ENCODE results near the gene PACSIN2.

The PACSIN2 gene

GRCh38 chr22:42901790-42902508, 113.0 kb downstream of the PACSIN2 start:
- DNase-seq, result no peak

DNA sequence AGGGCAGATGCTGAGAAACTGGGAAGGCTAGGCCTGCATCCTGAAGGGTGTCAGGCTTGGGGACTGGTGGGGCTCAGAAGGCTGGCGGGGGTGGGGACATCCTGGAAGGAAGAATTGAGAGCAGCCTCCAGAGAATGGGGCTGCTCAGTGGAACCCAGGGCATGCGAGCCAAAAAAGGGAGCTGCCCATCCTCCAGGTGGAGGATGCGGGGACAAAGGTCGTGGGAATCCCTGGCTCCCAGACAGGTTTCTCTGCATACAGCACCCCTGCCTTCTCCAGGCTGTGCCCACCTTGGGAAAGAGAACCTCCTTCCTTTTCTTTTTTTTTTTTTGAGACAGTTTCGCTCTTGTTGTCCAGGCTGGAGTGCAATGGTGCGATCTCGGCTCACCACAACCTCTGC, 117.0 kb downstream of the PACSIN2 start:
- no peak for DNase-seq

DNA sequence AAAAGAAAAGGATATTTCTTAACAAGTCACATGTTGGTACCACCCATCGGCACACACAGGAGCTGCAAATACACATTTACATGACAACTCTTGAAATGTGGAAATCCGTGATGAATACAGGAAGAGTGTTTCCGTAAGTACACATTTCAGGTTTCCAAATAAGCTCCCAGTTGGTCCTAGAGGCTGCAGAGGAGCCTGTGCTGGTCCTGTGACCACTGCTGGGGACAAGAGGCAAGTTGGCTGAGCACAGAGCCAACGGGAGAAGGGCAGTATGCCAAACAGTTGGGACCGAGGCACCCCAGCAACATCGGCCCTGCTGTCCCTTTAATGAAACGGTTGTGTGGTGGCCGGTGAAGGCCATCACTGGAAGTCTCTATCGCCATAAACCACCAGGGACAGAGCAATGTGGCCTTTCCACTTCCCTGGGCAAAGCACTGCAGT, 119.4 kb downstream of the PACSIN2 start:
- DNase-seq, result no peak

DNA sequence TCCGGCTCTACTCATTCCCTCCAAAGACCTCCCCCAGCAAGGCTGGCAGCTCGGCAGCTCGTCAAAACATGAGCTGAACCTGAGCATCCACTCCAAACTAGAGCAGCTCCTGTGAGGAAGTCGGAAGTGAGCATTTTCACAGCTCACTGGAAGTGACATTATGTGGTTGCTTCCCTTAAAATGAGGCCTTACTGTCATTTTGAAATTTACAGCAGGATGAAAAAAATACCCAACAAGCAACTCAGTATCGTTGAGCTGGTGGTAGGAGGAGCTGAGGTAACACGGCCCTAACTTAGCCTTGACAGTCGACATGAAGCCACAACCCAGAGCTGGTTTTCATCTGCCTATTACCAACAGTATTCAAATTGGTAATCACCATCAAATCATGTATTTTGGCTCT, 119.9 kb downstream of the PACSIN2 start:
- DNase-seq, result peak; percentile 6

DNA sequence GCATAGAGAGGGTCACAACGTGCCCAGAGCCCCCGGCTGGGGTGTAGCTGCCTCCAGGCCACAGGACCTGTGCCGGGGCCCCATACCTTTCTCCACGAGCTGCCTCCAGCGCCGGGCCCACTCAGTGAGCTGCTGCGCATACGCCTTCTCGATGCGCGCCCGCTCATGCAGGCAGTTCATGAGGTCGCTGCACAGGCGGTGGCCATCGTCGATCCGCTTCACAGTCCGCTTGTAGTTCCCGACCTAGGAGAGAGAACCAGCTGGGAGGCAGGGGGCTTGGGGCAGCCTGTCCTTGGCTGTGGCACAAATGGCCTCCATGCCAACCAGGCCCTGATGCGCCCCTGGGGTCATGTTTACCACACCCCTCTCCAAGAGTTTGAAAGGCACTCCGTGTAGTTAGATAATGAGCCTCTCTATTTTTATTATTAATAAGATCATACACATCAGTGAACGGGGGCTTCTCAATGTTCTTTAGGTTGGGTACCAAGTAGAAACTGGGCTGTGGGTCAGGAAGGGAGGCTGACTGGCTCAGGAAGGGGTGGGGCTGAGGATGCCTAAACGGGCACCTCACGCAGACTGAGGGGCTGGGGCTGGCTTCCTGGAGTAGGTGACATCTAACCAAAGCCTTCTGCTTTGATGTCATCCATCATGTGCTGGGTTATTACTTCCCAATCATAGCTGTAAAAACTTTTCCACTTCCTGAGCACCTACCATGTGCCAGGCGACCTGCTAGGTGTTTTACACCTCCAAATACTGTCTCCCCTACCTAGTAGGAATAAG, 121.4 kb downstream of the PACSIN2 start:
- no peak for DNase-seq

DNA sequence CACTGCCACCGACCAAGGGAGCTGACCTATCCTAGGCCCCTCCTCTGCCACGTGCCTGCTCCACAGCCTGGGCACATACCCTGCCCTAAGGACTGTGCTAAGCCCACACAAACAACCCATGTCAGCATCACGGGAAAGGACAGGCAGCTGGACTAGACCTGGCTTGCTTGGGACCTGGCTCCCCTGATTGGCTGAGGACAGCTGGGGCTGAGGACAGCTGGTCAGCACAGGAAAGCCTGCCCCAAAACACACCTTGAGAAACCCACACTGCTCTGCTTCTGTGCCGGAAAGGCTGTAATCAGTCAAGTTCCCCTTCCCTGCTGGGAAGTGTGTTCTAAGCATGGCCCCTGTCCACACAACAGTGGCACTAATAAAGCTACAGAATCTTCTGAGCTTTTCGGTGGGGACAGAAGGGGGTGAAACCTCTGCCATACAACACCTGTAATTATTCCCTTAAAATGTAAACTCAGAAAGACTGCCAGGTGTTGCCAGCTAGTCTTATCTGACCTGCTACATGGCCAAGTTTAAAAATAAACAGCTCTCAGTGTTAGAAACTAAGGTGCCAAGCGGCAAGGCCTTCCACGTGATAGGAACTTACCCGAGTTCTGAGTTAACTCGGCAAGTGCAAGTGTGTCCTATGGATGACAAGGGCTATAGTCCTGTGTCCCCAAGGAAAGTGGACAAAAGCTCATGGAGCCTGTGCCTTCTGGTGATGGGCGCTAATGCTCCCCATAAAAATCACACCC, 122.2 kb downstream of the PACSIN2 start:
- no peak for DNase-seq

- no peak for DNase-seq
Measured at GRCh38 chr22:42892156-42892555, 122.8 kb downstream of the PACSIN2 start.

- DNase-seq, result no peak
Measured at GRCh38 chr22:42891696-42892095, 123.3 kb downstream of the PACSIN2 start.

- DNase-seq, result no peak
Measured at GRCh38 chr22:42891008-42891407, 123.9 kb downstream of the PACSIN2 start.

DNA sequence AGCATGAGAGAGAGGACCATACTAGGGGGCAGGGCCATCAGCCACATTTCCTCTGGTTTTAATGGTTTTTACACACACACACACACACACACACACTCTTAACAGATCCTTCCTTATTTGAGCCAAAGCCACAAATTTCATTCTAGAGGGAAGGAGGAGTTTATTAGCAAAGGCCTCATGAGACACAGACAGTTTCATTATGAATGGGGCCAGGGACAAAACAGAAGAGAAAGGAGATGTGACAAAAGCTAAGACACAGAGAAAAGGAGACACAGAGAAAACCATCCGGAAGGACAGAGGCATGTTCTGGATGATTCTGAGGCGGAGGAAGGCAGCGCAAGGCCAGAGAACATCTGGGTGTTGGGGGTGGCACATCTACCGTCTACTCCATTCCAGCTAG, 125.6 kb downstream of the PACSIN2 start:
- DNase-seq, result no peak

DNA sequence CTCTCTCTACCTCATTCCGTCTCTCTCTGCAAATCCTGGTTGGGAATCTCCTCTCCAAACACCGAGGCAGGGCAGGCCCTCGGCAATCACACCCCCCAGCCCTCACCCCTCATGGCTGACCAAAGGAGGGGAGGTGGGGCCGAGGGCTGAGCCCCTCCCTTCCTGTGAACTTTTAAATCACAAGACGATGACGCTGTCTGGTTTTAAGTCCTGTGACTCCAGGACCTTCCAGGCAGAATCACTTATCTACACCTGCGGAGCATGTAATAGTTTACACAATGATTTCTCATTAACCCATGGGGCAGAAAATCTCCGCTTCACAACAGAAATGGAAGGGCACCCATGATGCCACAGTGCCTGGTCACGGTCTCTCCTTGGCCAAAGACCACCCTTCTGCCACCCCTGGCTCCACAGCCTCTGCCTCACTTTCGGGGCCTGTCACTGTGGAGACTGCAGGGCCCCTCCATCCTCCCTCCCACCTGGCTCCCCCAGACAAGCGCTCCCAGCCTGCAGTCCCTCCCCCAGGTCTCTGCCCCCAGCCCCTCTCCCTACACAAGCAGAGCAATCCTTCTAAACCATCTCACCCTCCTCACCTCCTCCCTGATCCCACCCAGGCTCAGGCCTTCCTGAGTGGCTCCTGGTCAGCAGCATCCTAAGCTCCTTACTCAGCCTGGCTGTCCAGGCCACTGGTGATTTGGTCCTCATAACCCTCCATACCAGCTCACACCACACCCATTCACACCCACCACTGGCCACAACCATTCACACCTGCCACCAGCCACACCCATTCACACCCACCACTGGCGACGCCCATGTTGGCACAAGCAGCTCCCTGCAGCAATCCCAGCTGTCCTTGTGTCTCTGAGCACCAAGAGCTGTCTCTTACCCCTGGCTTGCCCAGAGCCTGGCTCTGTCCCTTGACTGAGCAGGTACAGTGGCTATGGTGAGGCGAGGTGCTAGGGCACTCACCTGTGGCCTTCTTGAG, 127.1 kb downstream of the PACSIN2 start:
- no peak for DNase-seq

DNA sequence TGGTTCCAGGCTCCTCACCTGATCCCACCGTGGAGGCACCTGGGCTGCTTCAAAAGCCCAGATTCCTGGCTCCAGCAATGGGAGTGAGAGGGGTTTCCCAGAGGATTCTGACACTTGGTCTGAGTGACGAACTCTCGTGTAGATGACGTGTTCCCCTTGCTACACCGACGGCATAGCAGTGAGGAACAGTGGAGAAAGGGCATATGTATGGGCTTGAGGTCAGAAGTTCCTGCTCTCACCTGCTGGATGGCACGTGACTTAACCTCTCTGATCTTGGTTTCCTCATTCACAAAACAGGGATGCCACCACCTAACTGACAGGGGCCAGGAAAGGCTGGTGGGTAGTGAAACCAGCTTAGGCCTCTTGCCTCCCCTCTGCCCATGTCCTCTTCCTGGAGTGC, 127.8 kb downstream of the PACSIN2 start:
- DNase-seq, result no peak

DNA sequence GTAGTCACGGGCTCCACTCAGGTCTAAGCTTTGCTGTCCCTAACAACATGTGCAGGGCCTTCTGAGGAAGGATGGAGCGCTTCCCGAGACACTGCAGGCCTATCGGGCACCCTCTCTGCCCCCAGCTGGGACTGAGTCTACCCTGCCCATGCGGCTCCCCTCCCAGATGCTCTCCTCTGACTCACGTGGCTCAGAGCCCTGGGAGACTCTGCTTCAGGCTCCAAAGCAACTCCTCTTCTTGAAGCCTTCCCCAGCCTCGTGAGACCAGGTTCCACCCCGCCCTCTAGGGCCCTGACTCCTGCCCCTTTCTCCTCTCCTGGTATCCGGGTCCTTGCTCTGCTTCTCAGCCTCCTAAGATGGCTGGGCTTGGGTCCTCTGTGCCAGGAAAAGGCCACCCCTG, 129.5 kb downstream of the PACSIN2 start:
- DNase-seq, result no peak

DNA sequence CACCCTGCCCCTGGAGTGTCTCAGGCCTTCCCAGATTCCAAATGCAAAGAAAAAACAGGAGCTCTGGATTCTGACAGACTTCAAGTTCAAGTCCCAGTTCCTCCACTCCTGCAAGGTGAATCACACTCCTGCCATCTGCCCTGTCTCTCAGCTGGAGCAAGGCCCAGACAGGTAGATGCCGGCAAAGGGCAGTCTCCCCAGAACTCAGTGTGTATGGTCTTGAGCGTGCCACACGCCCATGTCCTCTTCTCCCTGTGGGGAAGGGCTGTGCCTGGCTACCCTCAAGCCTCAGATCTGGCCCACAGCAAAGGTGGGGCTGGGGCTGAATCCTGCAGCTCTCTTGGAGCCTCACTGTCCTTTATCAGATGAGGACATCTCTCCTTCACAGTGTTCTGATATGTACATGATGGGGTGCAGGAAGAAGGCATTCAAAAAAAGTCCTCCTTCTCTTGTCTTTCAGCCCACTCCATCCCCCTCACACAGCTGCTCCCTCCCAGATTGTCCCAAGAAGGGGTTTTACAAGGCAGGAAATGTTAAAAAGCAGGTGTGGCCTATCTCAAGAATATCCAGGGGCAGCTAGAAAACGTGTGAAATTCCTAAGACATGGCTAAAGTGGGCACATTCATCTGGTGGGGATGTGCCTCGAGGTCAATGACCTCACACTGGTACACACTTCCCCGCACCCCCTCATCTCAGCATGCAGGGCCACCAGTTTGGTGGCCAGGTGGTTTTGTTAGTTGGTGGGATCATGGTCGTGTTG, 130.2 kb downstream of the PACSIN2 start:
- DNase-seq, result no peak

DNA sequence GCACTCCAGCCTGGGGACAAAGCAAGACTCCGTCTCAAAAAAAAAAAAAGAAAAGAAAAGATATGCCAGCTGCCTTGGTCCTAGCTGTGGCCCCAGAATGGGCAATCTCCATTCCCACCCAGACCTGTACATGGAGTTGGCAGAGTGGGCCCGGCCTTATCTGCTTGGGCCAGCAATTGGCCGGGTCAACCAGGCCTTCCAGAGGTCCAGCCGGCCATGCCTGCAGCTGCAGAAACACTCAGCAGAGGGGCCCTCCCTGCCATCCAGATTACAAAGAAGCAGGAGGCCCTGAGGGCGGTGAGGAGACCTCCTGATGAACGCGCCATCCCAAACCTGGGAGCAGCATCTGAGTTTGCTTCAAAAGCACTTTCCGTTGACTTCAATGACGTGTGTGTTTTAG, 131.0 kb downstream of the PACSIN2 start:
- DNase-seq, result no peak

DNA sequence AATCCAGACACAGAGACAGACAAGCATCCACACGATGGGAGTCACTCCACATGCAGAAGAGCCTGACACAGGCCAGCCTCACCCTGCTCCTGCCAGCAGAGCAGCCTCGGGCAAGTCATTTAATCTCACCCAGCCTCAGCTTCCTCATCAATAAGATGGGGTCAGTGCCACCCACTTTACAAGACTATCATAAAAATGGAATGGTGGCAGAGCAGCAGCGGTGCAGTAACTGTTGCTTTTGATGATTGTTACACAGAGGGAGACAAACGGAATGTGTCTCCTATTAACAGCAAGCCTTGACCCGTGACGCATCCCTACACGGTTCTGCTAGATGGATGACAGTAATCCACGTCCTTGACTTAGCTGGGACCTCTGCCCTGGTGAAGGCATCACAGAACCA, 131.8 kb downstream of the PACSIN2 start:
- no peak for DNase-seq

DNA sequence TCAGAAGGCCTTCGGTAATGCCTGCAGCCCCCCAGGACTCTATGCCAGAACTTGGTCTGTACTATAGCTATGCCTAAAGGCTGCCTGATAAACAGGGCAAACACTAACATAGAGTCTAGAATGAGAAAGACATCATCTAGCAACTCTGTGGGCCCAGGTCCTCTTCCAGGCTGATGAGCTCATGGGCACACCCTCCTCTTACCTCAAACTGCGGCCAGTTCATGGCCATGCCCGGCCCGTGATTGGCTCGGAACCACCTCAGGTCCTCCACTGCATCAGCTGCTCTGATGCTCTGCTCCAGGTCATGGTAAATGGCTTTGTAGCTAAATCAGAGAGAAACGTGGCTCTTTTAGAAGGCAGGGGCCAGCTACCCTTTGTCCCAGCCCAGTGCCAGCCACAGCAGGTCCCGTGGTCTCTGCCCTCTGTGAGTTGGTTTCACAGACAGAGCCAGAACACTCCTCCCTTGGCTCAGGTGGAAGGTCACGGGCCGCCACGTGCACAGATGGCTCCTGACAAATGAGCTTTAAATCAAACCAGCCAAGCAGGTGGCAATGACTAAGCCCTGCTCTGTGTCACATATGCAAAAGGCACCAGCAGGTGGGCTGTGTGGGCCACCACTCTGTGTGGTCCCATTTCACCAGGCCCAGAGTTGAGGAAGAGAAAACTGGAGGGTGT, 132.8 kb downstream of the PACSIN2 start:
- DNase-seq, result no peak

GRCh38 chr22:42881298-42881697, 133.7 kb downstream of the PACSIN2 start:
- no peak for DNase-seq

- DNase-seq, result no peak
Measured at GRCh38 chr22:42880815-42881214, 134.1 kb downstream of the PACSIN2 start.

GRCh38 chr22:42879371-42880021, 135.5 kb downstream of the PACSIN2 start:
- DNase-seq, result no peak
